NCI-H2107 treated with DMSO at 0.1 percent for 48 hours (cell line): ENCODE measurements around the gene AGBL1.
"Not testable (repeated sequence)": the region's sequence is repeated elsewhere in the genome, so short reads cannot be mapped to it uniquely, and the experiment has no call there.

Experiments used
- DNase-seq: peaks from one replicate; lab custom pipeline; 2025; ENCODE audit not compliant: unreplicated experiment; lab: John Stamatoyannopoulos, UW

Gene AGBL1

DNA sequence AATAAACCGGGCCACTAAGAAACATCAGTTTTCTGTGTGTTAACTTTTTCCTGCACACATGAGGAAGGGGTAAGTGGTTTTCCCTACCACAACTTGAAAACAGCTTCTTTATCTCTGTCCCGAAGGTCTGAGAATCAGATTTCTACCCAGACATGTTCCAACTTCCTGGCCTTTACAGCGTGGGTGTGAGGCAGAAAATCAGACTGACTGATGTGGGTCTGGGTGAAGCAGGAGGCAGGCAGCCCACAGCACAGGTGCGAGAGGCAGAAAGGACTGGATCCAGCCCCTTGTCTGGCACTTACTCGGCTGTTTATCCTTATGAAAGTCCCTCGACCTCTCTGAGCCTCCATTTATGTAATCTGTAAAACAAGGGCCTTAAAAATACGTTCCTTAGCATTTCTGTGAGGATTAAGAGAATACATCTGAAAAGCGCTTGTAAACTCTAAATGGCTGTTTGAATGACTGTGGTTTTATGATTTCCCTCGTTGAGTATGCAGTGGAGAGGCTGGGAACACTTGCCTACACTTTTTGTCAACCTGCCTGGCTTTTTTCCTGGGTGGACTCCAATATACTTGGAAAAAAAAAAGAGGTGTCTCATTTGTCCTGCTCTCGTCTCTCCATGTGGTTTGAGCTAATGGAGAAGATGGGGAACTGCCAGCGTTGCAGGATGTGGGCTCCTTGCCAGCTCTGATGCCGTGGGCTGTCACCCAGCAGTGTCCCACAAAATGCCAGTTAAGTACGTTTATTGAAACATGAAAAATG, 3.1 kb downstream of the AGBL1 start:
- DNase-seq, result no peak

DNA sequence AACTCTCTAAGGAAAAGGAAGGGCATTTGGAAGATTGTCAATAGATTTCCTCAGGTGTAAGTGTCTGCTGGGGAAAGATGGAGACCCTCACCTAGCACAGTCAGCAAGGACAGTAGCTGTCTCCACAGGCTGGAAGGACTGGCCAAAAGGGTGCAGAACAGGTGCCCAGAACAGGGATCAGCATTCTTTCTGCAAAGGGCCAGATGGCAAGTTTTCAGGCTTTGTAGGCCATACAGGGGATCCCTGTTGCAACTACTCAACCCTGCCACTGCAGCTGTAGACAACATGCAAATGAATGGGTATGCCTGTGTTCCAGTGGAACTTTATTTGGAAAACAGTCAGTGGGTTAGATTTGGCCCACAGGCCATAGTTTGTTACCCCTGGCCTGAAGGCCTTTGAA, 8.1 kb downstream of the AGBL1 start:
- no peak for DNase-seq

DNA sequence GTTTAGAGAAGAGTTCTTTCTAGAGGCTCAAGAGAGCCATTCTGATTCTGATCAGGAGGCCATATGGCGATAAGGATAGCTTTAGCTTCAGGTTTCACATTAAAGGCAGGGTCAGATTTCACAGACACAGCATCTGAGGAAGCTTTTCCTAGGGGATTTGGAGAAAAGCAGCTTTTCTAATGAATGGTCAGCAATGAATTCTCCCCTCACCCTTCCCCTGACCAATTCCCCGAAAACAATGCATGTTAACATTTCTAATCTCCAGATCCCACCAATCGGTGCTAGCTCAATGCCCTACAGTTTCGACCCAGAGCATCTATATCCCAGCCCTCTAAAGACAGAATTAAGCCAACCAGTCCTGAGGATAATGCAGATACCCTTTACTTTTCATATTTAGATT, 9.8 kb downstream of the AGBL1 start:
- DNase-seq, result no peak

- DNase-seq, result no peak
Observed at GRCh38 chr15:86101818-86102217, 22.1 kb downstream of the AGBL1 start.

- DNase-seq, result no peak
Observed at GRCh38 chr15:86103825-86104224, 24.2 kb downstream of the AGBL1 start.

DNA sequence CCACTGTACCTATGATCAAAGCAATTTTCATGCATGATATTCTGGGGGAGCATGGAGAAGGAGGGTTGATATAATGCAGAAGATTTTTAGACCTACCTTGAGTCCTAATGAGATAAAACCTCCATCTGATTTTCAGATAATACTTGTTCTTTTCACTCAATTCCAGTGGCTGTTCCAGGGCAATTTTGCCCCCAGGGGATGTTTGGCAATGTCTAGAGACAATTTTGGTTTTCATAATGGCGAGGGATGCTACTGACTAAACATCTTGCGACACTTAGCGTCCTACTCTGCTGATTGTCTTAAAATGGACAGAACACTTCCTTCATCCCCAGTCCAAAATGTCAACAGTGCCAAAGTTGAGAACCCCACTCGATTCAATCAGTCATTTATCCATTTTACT, 26.6 kb downstream of the AGBL1 start:
- no peak for DNase-seq

DNA sequence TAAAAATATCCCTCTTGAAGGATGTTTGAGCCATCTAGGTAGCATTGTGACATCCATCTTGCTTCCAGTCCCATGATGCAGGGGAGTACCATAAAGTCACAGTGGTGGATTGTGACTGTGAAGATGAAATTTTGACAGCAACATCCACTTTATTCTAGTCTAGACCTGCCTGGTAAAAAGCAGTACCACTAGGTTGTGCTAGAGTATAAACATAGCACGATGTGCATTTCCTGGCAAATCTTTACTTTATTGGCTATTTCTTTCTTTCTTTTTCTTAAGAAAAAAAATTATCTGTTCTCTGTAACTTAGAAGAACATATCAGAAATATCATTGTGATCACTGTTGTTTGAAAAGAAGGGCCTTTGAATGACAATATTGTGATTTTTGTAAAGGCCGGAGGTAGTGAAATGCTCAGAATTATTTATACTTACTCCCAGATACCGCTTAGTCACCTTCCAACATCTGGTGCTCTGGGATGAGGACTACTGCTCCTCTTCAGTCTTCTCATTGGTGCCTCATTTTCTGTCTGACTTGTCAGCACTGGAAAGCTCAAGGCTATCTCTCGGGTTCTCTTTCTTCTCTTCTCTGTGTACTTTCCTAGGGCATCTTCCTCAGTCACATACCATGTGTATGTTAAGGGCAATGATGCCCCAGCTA, 35.6 kb downstream of the AGBL1 start:
- DNase-seq, result no peak

DNA sequence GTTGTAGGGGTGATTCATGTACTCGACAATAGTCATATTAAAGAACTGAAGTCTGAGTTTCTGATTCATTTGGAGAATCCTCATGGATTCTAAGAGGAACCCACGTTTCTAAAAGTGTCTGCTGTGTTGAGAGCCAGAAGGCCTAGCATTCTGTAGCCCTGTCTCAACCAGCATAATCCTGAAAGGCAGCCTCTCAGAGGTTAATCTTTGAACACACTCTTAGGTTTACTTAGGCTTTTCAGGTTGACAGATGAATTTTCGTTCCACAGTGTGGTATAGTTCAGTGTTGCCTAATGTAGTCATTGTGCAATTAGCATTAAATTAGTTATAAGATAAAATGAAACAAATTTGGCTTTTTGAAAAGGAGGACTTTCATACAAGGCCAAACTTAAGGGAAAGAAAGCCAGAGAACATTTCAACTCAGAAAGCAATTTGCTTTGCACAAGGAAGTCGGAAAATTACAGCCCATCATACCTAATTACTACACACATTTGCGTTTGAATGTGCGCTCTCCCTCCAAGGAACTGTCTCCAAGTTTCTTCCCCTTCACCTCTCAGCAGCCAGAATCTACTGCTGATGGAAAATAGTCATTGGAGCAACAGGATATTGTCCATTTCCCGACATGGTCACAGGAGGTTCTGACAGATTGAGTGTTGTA, 42.0 kb downstream of the AGBL1 start:
- DNase-seq, result no peak

DNA sequence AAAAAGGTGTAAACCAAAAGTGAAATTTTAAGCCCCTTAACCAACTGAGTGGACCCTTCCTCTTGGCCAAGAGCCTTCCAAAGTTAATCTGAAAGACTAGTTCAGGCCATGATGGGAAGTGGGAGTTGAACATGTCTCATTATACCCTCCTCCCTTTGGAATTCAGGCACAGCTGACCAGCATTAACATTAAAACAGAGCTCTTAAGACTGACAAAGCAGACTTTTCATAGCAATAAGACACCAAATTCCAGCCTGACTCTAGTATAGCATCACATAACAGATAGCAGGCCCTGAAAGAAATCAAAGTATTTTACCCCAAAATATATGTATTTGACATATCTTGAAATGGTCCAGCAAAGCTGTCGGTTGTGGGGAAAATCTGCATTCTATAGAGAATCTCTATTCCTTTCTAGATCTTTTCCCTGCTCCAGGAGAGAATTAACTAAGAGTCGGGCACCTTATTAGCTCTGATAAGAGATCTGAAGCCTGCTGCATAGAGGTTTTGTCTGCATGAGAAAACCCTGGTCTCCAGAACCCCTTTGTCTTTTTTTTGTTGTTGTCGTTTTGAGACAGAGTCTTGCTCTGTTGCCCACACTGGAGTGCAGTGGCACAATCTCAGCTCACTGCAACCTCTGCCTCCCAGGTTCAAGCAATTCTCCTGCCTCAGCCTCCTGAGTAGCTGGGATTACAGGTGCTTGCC, 43.2 kb downstream of the AGBL1 start:
- DNase-seq, result not testable (repeated sequence)

DNA sequence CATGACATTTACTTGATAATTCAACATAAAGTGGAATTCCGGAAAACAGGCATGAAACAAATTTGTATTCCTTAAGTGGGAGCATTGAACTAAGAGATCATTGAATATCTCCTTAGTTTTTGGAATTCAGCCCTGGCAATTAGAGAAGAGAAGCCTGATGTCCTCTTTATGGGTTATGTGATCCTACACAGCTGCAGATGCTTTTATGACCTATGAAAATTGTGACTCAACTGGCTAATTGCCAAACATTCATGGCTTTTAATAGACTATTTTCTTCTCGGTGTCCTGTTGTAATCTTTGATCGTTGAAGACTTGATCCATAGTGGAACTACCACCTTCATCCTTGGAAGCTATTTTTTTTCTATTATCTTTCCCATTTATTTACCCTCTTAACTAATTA, 46.1 kb downstream of the AGBL1 start:
- no peak for DNase-seq

DNA sequence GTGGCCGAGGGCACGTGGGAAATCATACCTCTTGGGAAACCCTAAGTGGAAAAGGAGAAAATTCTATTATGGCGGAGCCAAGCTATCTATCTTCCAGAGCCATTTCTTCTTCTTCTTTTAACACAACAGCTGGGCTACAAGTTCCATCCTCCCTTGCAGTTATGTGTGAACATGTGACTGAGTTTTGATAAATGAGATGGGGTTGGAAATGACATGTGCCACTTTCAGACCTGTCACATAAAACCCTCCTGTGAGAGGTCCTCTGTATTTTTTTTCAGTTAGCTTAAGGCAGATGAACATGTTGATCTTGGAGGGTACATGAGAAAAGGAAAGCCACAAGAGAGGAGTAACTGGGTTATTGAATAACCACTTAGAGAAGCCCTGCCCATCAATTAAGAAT, 47.9 kb downstream of the AGBL1 start:
- DNase-seq, result no peak

GRCh38 chr15:86135041-86135440, 55.4 kb downstream of the AGBL1 start:
- no peak for DNase-seq

DNA sequence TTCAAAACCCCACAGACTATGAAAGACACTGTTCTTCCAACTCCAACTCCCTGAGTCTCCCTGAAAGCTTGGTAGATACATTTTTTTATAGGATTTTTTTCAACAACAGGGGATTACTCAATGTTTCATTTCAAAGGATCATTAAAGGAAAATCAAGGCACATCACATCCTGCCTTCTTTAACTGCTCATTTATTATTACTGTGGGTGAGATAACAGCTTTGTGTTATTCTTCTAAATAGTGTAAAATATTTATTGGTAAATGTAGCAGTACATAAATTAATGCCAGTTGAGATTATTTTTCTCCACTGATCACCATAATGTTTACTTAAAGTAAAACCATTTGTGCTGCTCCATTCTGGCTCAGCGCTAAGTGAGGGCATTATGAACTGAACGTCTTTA, 57.2 kb downstream of the AGBL1 start:
- no peak for DNase-seq

GRCh38 chr15:86138798-86139197, 59.1 kb downstream of the AGBL1 start:
- DNase-seq, result no peak

GRCh38 chr15:86139828-86140227, 60.2 kb downstream of the AGBL1 start:
- DNase-seq, result no peak

GRCh38 chr15:86154705-86155104, 75.0 kb downstream of the AGBL1 start:
- no peak for DNase-seq

DNA sequence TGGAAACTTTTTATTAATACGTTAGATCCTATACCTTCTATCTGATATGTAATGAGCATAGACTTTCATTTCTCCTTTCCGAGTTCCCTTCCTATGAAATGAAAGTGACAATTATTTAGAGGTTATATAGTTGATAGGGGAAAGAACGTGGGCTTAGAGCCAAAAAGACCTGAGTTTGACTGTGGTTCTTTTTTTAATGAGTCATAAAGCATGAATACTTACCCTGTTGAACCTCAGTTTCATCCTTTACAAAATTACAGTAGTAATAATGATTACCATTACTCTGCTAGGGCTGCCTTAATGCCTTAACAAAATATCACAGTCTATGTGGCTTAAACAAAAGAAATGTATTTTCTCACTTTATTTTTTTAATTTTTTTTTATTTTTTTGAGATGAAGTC, 75.9 kb downstream of the AGBL1 start:
- DNase-seq, result no peak

DNA sequence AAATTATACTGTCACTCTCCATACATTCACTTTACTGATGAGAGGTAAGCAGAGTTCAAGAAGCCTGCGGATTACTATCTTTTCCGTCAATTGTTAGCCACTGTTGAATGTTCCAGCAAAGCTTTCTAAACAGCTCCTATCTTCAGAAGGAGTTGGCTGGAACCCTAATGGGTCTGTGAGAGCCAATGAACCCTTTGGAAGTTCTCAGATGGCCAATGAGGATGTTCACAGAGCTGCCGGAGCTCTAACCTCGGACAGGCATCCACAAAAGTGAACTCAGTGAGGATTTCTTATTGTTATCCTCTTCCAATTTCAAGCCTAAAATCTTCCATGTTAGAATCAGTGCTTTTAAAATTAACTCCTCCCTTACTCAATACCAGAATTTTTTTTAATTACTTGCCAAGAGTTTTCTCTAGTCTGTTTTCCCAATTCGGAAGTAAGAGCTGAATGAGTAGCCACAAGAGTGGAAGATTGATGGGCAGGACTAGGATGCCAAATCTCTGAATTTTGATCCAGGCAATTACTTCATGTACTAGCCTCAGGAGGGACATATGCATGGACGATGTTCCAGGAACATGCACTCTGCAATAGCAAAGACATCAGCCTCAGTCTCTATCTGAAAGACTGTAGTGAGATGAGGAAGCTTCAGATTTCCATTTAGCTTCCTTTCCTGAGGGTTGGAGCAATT, 78.1 kb downstream of the AGBL1 start:
- DNase-seq, result no peak

- DNase-seq, result no peak
Observed at GRCh38 chr15:86159468-86159867, 79.8 kb downstream of the AGBL1 start.

DNA sequence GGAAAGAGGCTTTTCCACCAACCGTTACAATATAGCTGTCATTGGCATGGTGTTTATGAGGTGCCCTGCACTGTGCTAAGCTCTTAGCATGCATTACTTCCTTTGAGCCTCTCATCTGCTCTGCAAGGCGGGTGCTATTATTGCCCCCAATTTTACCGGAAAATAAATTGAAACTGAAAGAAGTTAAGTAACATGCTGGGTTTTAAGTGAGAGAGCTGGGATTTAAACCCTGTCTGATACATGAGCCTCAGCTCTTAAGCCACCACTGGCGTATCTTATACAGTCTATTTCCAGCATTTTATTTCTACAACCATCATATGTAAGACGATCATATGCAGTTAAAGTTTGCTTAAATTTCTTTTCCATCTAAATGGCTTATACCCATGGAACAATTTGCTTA, 81.6 kb downstream of the AGBL1 start:
- DNase-seq, result no peak

DNA sequence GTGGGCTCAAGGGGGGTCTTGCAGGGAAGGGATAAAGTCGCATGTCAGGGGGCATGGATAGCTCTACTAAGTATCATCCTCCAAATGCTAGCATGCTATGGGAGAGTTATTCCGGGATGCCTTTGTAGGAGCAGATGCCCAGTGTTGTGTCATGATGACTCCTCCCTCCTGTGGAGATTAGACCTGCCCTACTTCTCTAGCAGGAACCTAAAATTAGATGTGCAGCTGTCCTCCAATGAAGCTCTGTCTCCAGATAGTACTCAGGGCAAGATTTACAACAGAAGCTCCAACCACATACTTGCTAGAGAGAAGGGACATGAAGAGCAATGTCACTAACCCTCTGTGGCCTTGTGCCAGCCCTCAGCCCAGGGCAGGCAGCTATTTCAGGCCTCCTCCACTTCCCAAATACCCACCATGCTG, 82.5 kb downstream of the AGBL1 start:
- DNase-seq, result no peak
